Measurements from ENCODE around the gene CEBPG.

DNA sequence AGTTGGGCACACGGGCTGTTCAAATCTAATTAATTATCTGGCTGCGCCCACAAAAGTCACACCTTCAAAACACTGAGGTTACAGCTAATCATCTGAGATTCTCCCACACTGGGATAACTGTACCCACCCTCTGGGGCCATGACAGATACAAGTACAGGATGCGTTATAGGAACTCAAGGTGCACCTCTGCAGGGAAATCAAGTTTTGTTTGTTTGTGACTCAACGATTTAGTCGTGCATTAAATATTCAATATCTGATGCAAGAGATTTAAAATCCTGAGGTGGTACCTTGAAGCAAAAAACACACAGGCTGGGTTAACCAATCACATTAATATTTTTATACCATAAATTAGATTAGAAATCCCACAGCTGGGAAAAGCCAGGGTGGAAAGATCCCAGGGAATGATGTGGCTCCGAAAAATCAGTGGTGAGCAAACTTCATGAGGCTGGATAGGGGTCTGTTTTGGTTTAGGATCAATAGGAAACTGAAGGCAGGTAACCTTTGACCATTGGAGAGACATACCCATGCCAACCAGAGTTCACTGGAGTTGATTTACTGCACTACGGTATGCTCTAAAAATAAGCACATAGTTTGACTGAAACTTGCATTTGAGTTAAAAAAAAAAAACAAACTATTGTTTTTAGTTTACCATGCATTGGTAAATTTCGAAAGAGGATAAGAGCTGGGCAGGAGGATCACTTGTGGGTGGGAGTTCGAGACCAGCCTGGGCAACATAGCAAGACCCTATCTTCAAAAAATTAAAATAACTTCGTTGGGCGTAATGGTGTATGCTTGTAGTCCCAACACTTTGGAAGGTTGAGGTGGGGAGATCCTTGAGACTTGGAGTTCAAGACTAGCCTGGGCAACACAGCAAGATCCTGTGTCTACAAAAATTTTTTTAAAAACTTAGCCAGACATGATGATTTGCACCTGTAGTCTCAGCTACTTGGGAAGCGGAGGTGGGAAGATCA, 23.9 kb upstream of the CEBPG start:
- TF ChIP-seq, protein P1, sequence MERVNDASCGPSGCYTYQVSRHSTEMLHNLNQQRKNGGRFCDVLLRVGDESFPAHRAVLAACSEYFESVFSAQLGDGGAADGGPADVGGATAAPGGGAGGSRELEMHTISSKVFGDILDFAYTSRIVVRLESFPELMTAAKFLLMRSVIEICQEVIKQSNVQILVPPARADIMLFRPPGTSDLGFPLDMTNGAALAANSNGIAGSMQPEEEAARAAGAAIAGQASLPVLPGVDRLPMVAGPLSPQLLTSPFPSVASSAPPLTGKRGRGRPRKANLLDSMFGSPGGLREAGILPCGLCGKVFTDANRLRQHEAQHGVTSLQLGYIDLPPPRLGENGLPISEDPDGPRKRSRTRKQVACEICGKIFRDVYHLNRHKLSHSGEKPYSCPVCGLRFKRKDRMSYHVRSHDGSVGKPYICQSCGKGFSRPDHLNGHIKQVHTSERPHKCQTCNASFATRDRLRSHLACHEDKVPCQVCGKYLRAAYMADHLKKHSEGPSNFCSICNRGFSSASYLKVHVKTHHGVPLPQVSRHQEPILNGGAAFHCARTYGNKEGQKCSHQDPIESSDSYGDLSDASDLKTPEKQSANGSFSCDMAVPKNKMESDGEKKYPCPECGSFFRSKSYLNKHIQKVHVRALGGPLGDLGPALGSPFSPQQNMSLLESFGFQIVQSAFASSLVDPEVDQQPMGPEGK (CRISPR knock-in tag; IDR thresholded peaks at IDR 0.05; ENCODE audit: borderline replicate concordance) = no peak
- no peak for TF ChIP-seq ZC3H10 (CRISPR knock-in tag; IDR thresholded peaks at IDR 0.05)
- no peak for TF ChIP-seq ESRRG (CRISPR knock-in tag; IDR thresholded peaks at IDR 0.05)
- TF ChIP-seq ZFP3 (CRISPR knock-in tag; IDR thresholded peaks at IDR 0.05) = no peak
- TF ChIP-seq ZNF70 (CRISPR knock-in tag; IDR thresholded peaks at IDR 0.05) = no peak
- TF ChIP-seq RARB (CRISPR knock-in tag; IDR thresholded peaks at IDR 0.05) = no peak

All from SK-N-SH treated with all-trans-retinoic acid at 6 μM for 48 hours (cell line).